SK-N-SH (cell line): ENCODE measurements around the gene BRINP1. TPM values are rescaled to one million over a fixed set of nuclear protein-coding genes. Genes with fewer than 3 reads are reported as not detected.

Experiments used
- CTCF ChIA-PET: fragments of 300-600, 350-600 bp; formaldehyde crosslinking; extraction: SDS; loops from one replicate; lab custom pipeline; 2021; lab: Yijun Ruan, JAX
- POLR2A ChIA-PET: fragments of 350-600 bp; sonication (Branson Sonifier 250); formaldehyde crosslinking; extraction: SDS; loops from one replicate; lab custom pipeline; 2020; ENCODE audit warnings: antibody characterized with exemption, inconsistent platforms; lab: Yijun Ruan, JAX
- DNase-seq: peaks from one replicate; pipeline ENCODE4 v3.0.0; 2012
- H2AFZ ChIP-seq: fragments of 200-600 bp; sonication (generic); 2 replicates; pipeline ENCODE4 v1.8.1; 2016; ENCODE audit warnings: antibody characterized with exemption, mild to moderate bottlenecking, low read depth
- H3F3A ChIP-seq: fragments of 200-600 bp; sonication (generic); replicated peaks from 2 replicates; pipeline ENCODE3; 2016; ENCODE audit warnings: antibody characterized with exemption, mild to moderate bottlenecking; ENCODE audit not compliant: insufficient read depth
- H3K27ac ChIP-seq, 2 experiments: fragments of 200-500 bp in 1 of 2; fragments of 200-600 bp in 1 of 2; sonication (Bioruptor generic) in 1 of 2; sonication (generic), shearing (Covaris generic) in 1 of 2; 2 replicates each; pipeline versions ENCODE4 v1.5.1 to v1.6.1; 2014 to 2016; ENCODE audit warnings: low read depth in 2 of 2, inconsistent platforms in 1 of 2, low read length in 1 of 2, mild to moderate bottlenecking in 1 of 2, mixed read lengths in 1 of 2
- H3K27me3 ChIP-seq: fragments of 200-600 bp; sonication (generic), shearing (Covaris generic); 2 replicates; pipeline ENCODE4 v1.6.1; 2016; ENCODE audit warnings: mixed run types; ENCODE audit not compliant: insufficient read depth
- H3K36me3 ChIP-seq, 2 experiments: fragments of 200-500 bp in 1 of 2; fragments of 200-600 bp in 1 of 2; sonication (Bioruptor generic) in 1 of 2; sonication (generic) in 1 of 2; replicated peaks in 1 of 2; 2 replicates each; pipeline versions ENCODE3 to v1.5.1; 2014 to 2016; ENCODE audit warnings: low read length in 1 of 2, mild to moderate bottlenecking in 1 of 2; ENCODE audit not compliant: insufficient read depth in 2 of 2, control insufficient read depth in 1 of 2
- H3K4me1 ChIP-seq, 2 experiments: fragments of 200-500 bp in 1 of 2; fragments of 200-600 bp in 1 of 2; sonication (Bioruptor generic) in 1 of 2; sonication (generic), shearing (Covaris generic) in 1 of 2; 2 replicates each; pipeline versions ENCODE4 v1.5.1 to v1.6.1; 2014 to 2016; ENCODE audit warnings: low read depth in 1 of 2, low read length in 1 of 2, mixed run types in 1 of 2; ENCODE audit not compliant: insufficient read depth in 2 of 2, control insufficient read depth in 1 of 2
- H3K4me2 ChIP-seq: fragments of 200-600 bp; sonication (generic), shearing (Covaris generic); 2 replicates; pipeline ENCODE4 v1.6.1; 2017; ENCODE audit warnings: mixed run types
- H3K4me3 ChIP-seq, 2 experiments: fragments of 200-500 bp in 1 of 2; fragments of 200-600 bp in 1 of 2; sonication (Bioruptor generic) in 1 of 2; sonication (generic), shearing (Covaris generic) in 1 of 2; 2 replicates each; pipeline versions ENCODE4 v1.5.1 to v1.8.1; 2014 to 2016; ENCODE audit warnings: low read depth in 2 of 2, inconsistent platforms in 1 of 2, low read length in 1 of 2, mild to moderate bottlenecking in 1 of 2, mixed read lengths in 1 of 2, moderate library complexity in 1 of 2
- H3K79me2 ChIP-seq: fragments of 200-600 bp; sonication (generic); 2 replicates; pipeline ENCODE4 v1.8.1; 2017; ENCODE audit warnings: mild to moderate bottlenecking; ENCODE audit not compliant: insufficient read depth
- H3K9ac ChIP-seq: fragments of 200-600 bp; sonication (generic); 2 replicates; pipeline ENCODE4 v1.6.1; 2017; ENCODE audit warnings: mixed run types
- H3K9me2 ChIP-seq: fragments of 200-600 bp; sonication (generic); 2 replicates; pipeline ENCODE4 v1.6.1; 2017; ENCODE audit warnings: mixed run types
- H3K9me3 ChIP-seq: fragments of 200-600 bp; sonication (generic); 2 replicates; pipeline ENCODE4 v1.6.1; 2017; ENCODE audit warnings: mixed run types, mild to moderate bottlenecking, moderate library complexity
- H4K20me1 ChIP-seq: fragments of 200-600 bp; sonication (generic); 2 replicates; pipeline ENCODE4 v1.6.1; 2017; ENCODE audit warnings: mild to moderate bottlenecking, mixed run types; ENCODE audit not compliant: insufficient read depth
- CHD2 ChIP-seq: fragments of 150-350 bp; IDR thresholded peaks from 2 replicates; pipeline ENCODE4 v1.6.1; 2018; ENCODE audit warnings: low read length; ENCODE audit not compliant: partially characterized antibody
- ELF1 ChIP-seq: IDR thresholded peaks from 2 replicates; pipeline ENCODE4 v1.4.0; 2012
- EP300 ChIP-seq, 2 experiments: IDR thresholded peaks; 2 replicates each; pipeline versions ENCODE4 v1.4.0 to v1.6.1; 2012; ENCODE audit warnings: borderline replicate concordance in 1 of 2, low read depth in 1 of 2, low read length in 1 of 2
- FOXJ3 ChIP-seq: sonication (generic); formaldehyde crosslinking; IDR thresholded peaks from 2 replicates; pipeline ENCODE4 v1.5.1; 2020; ENCODE audit warnings: mild to moderate bottlenecking, missing genetic modification reagents
- GABPA ChIP-seq: IDR thresholded peaks from 2 replicates; pipeline ENCODE4 v1.4.0; 2012; ENCODE audit warnings: low read depth, mild to moderate bottlenecking
- GATA2 ChIP-seq: sonication (generic); formaldehyde crosslinking; IDR thresholded peaks from 2 replicates; pipeline ENCODE4 v1.5.0; 2020; ENCODE audit warnings: mild to moderate bottlenecking, missing genetic modification reagents
- JUND ChIP-seq: IDR thresholded peaks from 2 replicates; pipeline ENCODE4 v1.4.0; 2012
- MEF2A ChIP-seq: IDR thresholded peaks from 2 replicates; pipeline ENCODE4 v1.4.0; 2012; ENCODE audit warnings: low read depth, borderline replicate concordance
- RFX5 ChIP-seq: IDR thresholded peaks from 2 replicates; pipeline ENCODE4 v1.6.1; 2012; ENCODE audit warnings: mild to moderate bottlenecking, improper control_type of control experiment, low read length
- SIN3A ChIP-seq: IDR thresholded peaks from 2 replicates; pipeline ENCODE4 v1.6.1; 2012; ENCODE audit warnings: low read depth, mild to moderate bottlenecking, low read length, moderate library complexity, borderline replicate concordance
- TAF1 ChIP-seq: IDR thresholded peaks from 2 replicates; pipeline ENCODE4 v1.6.1; 2012; ENCODE audit warnings: low read depth, mild to moderate bottlenecking, low read length, moderate library complexity, borderline replicate concordance
- YY1 ChIP-seq: IDR thresholded peaks from 2 replicates; pipeline ENCODE4 v1.4.0; 2012; ENCODE audit warnings: low read depth, mild to moderate bottlenecking
- WGBS: methylation state at CpG from one replicate; pipeline ENCODE4 v1.1.6; 2017; ENCODE audit warnings: low lambda C conversion rate; 5-methylcytosine and 5-hydroxymethylcytosine counted together
- polyA plus RNA-seq, 3 experiments: library from polyadenylated mRNA; depleted of rRNA; stranded (reverse); fragments of >200 nt; gene quantifications; 2 replicates each; pipeline ENCODE4 v1.2.3, GENCODE V29; 2012
- TF ChIP-seq, protein P1 (sequence below): fragments of 200-600 bp; sonication (generic); IDR thresholded peaks from 2 replicates; pipeline ENCODE4 v1.6.1; 2017; ENCODE audit warnings: antibody characterized with exemption, mild to moderate bottlenecking, moderate library complexity
- TF ChIP-seq, protein P2 (sequence below): IDR thresholded peaks from 2 replicates; pipeline ENCODE4 v1.4.0; 2012; ENCODE audit warnings: low read depth
- TF ChIP-seq, protein P3 (sequence below): IDR thresholded peaks from 2 replicates; pipeline ENCODE4; 2012

BRINP1 gene
- polyA plus RNA-seq, 1 of the 3 experiments (the other 2 are of a cell fraction) = 0.41 TPM

DNA sequence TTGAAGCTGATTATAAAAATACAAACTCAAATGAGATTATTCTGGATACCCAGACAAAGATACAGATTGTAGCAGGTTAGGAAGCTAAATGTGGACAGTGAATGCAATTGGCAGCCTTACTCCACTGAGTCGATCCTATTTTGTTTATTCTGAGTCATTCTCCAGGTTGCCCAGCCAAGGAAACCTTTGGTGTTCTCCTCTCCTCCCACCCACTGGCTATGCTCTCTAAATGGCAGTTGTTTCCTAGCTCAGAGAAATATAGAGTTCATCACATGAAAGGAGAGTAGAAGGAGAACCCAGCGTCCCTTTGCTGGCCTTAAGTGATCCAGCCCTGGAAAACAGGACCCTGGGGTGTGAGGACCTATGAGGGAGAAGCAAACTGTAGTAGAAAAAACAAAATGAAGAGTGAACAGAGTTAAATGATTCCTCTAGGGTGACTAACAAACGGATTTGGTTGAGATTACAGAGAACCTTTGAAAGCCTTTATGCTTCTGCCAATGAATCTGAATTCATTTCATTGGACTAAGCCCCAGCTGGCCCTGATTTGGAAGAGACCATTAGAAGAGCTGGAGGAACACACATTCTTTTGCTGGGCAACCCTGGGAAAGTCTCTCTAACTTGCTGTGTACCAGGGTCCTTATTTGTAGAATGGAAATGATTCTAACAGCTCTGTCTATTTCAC is 95.1 kb downstream of the BRINP1 start:
- no peak overlapping the region for H3K9ac ChIP-seq
- no peak for DNase-seq
- no peaks in the 10 kb centered on the region for H3K27me3 ChIP-seq
- no peak overlapping the region for H3K4me2 ChIP-seq
- H3K4me3 ChIP-seq = no peak overlapping the region
- no peaks in the 10 kb centered on the region for H3K36me3 ChIP-seq
- whole genome bisulfite sequencing = 16% methylated on average over 3 of the region's 3 CpGs
- H3K9me2 ChIP-seq = no peaks in the 10 kb centered on the region
- H3K79me2 ChIP-seq = no peaks in the 10 kb centered on the region
- no peaks in the 10 kb centered on the region for H3F3A ChIP-seq
- ChIA-PET CTCF (interaction anchor here (1.7 kb wide), 1 partner anchor 10 kb away, joined by 5 read pairs; no protein-coding TSS in a partner anchor), POLR2A (no interaction called here)
- TF ChIP-seq, protein P1, sequence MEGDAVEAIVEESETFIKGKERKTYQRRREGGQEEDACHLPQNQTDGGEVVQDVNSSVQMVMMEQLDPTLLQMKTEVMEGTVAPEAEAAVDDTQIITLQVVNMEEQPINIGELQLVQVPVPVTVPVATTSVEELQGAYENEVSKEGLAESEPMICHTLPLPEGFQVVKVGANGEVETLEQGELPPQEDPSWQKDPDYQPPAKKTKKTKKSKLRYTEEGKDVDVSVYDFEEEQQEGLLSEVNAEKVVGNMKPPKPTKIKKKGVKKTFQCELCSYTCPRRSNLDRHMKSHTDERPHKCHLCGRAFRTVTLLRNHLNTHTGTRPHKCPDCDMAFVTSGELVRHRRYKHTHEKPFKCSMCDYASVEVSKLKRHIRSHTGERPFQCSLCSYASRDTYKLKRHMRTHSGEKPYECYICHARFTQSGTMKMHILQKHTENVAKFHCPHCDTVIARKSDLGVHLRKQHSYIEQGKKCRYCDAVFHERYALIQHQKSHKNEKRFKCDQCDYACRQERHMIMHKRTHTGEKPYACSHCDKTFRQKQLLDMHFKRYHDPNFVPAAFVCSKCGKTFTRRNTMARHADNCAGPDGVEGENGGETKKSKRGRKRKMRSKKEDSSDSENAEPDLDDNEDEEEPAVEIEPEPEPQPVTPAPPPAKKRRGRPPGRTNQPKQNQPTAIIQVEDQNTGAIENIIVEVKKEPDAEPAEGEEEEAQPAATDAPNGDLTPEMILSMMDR = no peak
- no peak for TF ChIP-seq CHD2
- no peak for TF ChIP-seq RFX5
- no peak for TF ChIP-seq JUND
- TF ChIP-seq MEF2A = no peak
- no peak for TF ChIP-seq YY1
- no peak for TF ChIP-seq EP300 (IDR thresholded peaks at IDR 0.05; ENCODE audit: borderline replicate concordance in 1 of 2, low read depth in 1 of 2, low read length in 1 of 2)
- no peak for TF ChIP-seq ELF1
- no peak for TF ChIP-seq TAF1
- no peak for TF ChIP-seq FOXJ3 (CRISPR knock-in tag)
- TF ChIP-seq, protein P2, sequence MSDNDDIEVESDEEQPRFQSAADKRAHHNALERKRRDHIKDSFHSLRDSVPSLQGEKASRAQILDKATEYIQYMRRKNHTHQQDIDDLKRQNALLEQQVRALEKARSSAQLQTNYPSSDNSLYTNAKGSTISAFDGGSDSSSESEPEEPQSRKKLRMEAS = no peak
- TF ChIP-seq GABPA = no peak
- no peak for TF ChIP-seq SIN3A
- TF ChIP-seq GATA2 = no peak
- TF ChIP-seq, protein P3, sequence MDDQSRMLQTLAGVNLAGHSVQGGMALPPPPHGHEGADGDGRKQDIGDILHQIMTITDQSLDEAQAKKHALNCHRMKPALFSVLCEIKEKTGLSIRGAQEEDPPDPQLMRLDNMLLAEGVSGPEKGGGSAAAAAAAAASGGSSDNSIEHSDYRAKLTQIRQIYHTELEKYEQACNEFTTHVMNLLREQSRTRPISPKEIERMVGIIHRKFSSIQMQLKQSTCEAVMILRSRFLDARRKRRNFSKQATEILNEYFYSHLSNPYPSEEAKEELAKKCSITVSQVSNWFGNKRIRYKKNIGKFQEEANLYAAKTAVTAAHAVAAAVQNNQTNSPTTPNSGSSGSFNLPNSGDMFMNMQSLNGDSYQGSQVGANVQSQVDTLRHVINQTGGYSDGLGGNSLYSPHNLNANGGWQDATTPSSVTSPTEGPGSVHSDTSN = no peak
- H3K4me1 ChIP-seq = no peaks in the 10 kb centered on the region; a peak in 1 of 4 replicates
- no peaks in the 10 kb centered on the region for H3K9me3 ChIP-seq
- H2AFZ ChIP-seq = no peak overlapping the region
- H4K20me1 ChIP-seq = no peaks in the 10 kb centered on the region
- no peak overlapping the region for H3K27ac ChIP-seq
